Measurements from ENCODE around the gene SST.
"Not testable (repeated sequence)": the region's sequence is repeated elsewhere in the genome, so short reads cannot be mapped to it uniquely, and the experiment has no call there.

The SST gene

DNA sequence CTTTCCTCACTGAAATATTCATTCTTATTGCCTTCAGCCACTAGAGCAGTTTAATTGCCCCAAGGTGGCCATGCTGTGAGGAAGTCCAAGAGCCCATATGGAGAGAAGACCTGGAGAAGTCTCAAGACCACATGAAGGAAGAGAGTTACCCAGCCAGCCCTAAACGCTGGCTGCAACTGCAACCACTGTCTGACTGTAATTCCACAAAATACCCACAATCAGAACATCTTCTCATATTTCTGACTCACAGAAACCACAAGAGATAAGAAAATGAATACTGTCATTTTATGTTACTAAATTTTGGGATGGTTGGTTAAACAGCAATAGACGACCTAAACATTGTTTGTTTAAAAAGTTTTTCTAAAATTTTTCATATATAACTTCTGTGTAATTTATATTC is 14.7 kb upstream of the SST start:
- DNase-seq (ENCODE audit: insufficient read length, low spot score): no peak
- no peak for FAIRE-seq
- TF ChIP-seq, protein P1, sequence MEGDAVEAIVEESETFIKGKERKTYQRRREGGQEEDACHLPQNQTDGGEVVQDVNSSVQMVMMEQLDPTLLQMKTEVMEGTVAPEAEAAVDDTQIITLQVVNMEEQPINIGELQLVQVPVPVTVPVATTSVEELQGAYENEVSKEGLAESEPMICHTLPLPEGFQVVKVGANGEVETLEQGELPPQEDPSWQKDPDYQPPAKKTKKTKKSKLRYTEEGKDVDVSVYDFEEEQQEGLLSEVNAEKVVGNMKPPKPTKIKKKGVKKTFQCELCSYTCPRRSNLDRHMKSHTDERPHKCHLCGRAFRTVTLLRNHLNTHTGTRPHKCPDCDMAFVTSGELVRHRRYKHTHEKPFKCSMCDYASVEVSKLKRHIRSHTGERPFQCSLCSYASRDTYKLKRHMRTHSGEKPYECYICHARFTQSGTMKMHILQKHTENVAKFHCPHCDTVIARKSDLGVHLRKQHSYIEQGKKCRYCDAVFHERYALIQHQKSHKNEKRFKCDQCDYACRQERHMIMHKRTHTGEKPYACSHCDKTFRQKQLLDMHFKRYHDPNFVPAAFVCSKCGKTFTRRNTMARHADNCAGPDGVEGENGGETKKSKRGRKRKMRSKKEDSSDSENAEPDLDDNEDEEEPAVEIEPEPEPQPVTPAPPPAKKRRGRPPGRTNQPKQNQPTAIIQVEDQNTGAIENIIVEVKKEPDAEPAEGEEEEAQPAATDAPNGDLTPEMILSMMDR (IDR thresholded peaks at IDR 0.05; ENCODE audit: insufficient read depth, missing control alignments): no peak

DNA sequence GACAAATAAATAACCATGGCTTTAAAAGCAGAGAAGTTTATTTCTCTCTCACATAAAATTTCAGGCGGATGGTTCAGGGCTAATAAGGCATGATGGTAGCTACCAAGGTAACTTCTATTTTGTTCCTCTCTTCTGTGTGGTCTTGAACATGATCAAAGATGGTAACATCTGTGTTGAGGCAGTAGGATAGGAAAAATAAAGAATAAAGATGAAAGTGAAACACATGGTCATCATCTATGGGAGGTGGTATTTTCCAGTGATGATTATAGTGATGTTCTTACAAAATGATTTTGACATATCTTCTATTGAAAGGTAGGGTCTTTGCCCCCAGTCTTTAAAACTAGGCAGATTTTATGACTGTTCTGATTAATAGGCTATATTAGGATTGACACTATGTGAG is 14.2 kb upstream of the SST start:
- TF ChIP-seq, protein P1 (IDR thresholded peaks at IDR 0.05; ENCODE audit: insufficient read depth, missing control alignments): no peak
- no peak for FAIRE-seq
- DNase-seq (ENCODE audit: insufficient read length, low spot score): no peak

DNA sequence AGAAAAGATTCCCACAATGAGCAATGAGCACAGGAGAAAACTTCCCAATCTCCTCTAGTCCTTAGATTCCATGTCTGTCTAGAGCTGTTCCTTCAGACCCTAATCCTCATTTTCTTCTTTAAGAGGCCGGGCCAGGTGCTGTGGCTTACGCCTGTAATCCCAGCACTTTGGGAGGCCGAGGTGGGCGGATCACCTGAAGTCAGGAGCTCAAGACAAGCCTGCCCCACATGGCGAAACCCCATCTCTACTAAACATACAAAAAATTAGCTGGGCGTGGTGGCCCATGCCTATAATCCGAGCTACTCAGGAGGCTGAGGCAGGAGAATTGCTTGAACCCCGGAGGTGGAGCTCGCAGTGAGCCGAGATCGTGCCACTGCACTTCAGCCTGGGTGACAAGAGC is 11.6 kb upstream of the SST start:
- DNase-seq (ENCODE audit: insufficient read length, low spot score); FAIRE-seq: not testable (repeated sequence)

DNA sequence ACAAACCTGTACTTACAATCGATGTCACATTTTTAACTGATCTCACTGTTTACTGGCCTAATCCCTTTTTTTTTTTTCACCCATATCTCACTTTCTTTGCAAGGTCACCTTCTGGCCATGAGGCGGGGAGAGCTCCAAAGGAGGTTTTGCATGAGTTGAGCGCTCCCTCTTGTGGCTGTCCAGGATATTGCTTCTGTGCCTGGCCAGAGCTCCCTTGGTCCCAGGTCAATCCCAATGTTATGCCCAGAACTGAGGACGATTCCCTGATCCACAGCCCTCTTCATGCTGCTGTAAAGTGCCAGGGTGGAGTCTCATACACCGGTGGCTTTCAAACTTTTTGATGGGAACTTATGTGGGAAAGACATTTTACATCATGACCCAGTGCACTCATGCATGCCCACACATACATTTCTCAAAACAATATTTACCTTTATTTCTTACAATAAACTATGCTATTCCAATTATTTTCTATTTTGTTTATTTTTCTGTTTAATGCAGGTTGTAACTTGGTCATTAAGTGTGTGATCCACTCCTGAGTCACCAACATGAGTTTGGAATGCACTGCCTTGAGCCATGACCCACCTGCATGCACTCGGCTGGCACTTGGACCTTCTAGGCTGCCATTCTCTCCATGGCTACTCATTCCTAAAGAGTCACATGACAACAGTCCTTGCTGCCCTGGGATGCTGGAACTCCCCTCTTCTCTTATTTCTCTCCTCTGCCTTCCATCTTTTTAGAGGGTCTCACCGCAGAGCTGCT is 9.6 kb upstream of the SST start:
- TF ChIP-seq, protein P1 (IDR thresholded peaks at IDR 0.05; ENCODE audit: insufficient read depth, missing control alignments): peak; percentile 91
- DNase-seq (ENCODE audit: insufficient read length, low spot score) (no peak), FAIRE-seq (no peak)

DNA sequence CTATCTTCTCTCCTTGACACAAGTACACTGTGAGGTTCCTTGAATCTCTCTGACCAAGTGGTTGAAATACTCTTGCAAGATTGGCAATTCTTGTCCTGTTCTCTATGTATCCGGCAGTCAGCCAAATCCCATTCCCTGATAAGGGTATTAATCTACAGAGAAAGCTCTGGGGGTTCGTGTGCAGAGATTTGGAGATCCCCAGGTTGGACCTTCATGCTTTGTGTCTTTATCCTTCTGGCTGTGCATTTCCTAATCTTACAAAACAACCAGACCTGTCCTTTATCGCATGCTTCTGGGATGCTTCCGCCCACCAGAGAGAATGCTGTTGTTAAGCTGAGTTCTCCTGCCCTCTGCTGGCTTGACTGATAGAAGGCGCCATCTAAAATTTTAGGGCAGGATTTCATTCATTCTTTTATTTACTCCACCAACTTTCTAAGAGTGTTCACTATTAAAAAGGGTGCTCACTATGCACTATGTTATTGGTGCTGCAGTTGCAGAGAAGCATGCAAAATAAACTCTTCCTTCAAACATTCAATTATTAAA is 8.6 kb upstream of the SST start:
- no peak for DNase-seq (ENCODE audit: insufficient read length, low spot score)
- no peak for FAIRE-seq
- TF ChIP-seq, protein P1 (IDR thresholded peaks at IDR 0.05; ENCODE audit: insufficient read depth, missing control alignments): peak; percentile 61

DNA sequence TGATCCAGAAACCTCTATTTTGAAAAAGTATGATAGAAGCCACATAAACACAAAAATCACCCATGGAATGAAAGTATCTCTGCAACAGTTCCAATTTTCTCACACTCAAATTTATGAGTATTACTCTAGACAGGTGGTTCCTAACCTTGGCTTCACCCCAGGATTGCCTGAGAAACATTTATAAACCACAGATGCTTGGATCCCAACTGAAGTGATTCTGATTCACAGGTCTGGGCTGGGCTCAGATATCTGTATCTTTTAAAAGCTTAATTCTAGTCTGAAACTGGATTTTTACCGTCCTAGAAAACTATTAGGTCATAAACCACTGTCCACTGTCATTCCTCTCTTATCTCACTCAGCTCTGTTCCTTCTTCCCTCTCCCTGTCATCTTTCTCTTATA is 7.4 kb upstream of the SST start:
- FAIRE-seq (no peak), DNase-seq (ENCODE audit: insufficient read length, low spot score) (no peak)
- TF ChIP-seq, protein P1 (IDR thresholded peaks at IDR 0.05; ENCODE audit: insufficient read depth, missing control alignments): no peak

DNA sequence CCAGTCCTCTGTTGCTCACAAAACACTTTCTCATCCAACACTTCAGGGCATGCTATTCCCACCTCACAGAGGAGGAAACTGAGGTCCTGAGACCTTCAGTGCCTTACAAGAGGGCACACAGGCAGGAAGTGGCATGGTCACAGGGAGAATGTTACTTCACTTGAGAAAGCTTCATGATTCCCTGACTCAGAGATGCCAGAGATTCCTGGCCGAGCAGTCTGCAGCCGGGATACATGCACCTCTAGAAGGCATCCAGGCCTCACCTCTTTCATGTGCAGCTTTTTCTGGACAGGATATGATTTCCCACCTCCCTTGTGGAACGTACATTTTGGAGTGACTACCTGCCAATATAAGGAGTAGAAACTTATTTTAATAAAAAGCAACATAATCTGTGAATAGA is 2.8 kb upstream of the SST start:
- FAIRE-seq (no peak), DNase-seq (ENCODE audit: insufficient read length, low spot score) (no peak)
- TF ChIP-seq, protein P1 (IDR thresholded peaks at IDR 0.05; ENCODE audit: insufficient read depth, missing control alignments): no peak

Data from D721Med (cell line).